ENCODE data around the gene RAB42.

DNA sequence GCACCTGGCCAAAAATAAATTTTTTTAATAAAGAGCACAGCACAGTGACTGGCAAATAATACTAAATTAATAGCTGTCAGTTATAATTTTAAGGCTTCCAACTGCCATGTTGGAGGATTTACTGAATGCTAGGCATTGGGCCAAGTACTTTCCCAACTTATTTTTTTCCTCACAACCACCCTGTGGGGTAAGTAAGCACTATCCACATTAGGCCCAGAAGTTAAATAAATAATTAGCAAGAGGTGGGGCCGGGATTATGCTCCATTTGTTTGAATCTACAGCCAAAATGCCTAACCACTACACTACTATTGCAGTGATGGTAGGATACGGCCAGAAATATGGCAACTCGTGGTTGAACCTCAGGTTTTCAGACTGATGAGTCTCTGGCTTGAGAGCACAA lies 43.7 kb upstream of the RAB42 start:
- TF ChIP-seq CTCF (IDR thresholded peaks at IDR 0.05): no peak
- no peak for TF ChIP-seq USF2 (CRISPR knock-in tag; IDR thresholded peaks at IDR 0.05)
- TF ChIP-seq, protein P1, sequence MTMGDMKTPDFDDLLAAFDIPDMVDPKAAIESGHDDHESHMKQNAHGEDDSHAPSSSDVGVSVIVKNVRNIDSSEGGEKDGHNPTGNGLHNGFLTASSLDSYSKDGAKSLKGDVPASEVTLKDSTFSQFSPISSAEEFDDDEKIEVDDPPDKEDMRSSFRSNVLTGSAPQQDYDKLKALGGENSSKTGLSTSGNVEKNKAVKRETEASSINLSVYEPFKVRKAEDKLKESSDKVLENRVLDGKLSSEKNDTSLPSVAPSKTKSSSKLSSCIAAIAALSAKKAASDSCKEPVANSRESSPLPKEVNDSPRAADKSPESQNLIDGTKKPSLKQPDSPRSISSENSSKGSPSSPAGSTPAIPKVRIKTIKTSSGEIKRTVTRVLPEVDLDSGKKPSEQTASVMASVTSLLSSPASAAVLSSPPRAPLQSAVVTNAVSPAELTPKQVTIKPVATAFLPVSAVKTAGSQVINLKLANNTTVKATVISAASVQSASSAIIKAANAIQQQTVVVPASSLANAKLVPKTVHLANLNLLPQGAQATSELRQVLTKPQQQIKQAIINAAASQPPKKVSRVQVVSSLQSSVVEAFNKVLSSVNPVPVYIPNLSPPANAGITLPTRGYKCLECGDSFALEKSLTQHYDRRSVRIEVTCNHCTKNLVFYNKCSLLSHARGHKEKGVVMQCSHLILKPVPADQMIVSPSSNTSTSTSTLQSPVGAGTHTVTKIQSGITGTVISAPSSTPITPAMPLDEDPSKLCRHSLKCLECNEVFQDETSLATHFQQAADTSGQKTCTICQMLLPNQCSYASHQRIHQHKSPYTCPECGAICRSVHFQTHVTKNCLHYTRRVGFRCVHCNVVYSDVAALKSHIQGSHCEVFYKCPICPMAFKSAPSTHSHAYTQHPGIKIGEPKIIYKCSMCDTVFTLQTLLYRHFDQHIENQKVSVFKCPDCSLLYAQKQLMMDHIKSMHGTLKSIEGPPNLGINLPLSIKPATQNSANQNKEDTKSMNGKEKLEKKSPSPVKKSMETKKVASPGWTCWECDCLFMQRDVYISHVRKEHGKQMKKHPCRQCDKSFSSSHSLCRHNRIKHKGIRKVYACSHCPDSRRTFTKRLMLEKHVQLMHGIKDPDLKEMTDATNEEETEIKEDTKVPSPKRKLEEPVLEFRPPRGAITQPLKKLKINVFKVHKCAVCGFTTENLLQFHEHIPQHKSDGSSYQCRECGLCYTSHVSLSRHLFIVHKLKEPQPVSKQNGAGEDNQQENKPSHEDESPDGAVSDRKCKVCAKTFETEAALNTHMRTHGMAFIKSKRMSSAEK (CRISPR knock-in tag; IDR thresholded peaks at IDR 0.05; ENCODE audit: borderline replicate concordance): no peak
- no peak for TF ChIP-seq NFE2L1 (CRISPR knock-in tag; IDR thresholded peaks at IDR 0.05)
- no peak for TF ChIP-seq ZNF121 (CRISPR knock-in tag; IDR thresholded peaks at IDR 0.05)
- TF ChIP-seq CREM (CRISPR knock-in tag; IDR thresholded peaks at IDR 0.05): no peak
- no peak for TF ChIP-seq NR2C2 (CRISPR knock-in tag; IDR thresholded peaks at IDR 0.05)

Measured in WTC11 (cell line).